ENCODE measurements around the gene UNC5C. TPM values are rescaled to one million over a fixed set of nuclear protein-coding genes. Genes with fewer than 3 reads are reported as not detected.

UNC5C gene
- total RNA-seq, 1 experiment from 2014 or later: 8.2 TPM

- ATAC-seq (no peak), DNase-seq (ENCODE audit: low read depth, low spot score) (no peak)
- TF ChIP-seq, protein P1, sequence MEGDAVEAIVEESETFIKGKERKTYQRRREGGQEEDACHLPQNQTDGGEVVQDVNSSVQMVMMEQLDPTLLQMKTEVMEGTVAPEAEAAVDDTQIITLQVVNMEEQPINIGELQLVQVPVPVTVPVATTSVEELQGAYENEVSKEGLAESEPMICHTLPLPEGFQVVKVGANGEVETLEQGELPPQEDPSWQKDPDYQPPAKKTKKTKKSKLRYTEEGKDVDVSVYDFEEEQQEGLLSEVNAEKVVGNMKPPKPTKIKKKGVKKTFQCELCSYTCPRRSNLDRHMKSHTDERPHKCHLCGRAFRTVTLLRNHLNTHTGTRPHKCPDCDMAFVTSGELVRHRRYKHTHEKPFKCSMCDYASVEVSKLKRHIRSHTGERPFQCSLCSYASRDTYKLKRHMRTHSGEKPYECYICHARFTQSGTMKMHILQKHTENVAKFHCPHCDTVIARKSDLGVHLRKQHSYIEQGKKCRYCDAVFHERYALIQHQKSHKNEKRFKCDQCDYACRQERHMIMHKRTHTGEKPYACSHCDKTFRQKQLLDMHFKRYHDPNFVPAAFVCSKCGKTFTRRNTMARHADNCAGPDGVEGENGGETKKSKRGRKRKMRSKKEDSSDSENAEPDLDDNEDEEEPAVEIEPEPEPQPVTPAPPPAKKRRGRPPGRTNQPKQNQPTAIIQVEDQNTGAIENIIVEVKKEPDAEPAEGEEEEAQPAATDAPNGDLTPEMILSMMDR (IDR thresholded peaks at IDR 0.05): no peak
- no peak for TF ChIP-seq POLR2AphosphoS5 (IDR thresholded peaks at IDR 0.05; ENCODE audit: low read depth, low read length)
- TF ChIP-seq REST (IDR thresholded peaks at IDR 0.05; ENCODE audit: insufficient read depth in 1 of 2, low read depth in 2 of 2, low read length in 1 of 2): no peak
- no peak for TF ChIP-seq SIN3A (IDR thresholded peaks at IDR 0.05; ENCODE audit: borderline replicate concordance, insufficient read depth, low read depth, low read length)
- no peak for TF ChIP-seq TCF7L2 (IDR thresholded peaks at IDR 0.05; ENCODE audit: low read depth, low read length)
- H3K4me3 ChIP-seq (ENCODE audit: low read depth in 2 of 2, low read length in 2 of 2): no peak overlapping the region
- in situ Hi-C loops (cut with HindIII; ENCODE audit: low pct_unique_long_range_greater_than_20kb, low sequenced_read_pairs) (no loop called here), intact Hi-C loops (cut with micrococcal nuclease; ENCODE audit: unreplicated experiment) (no loop called here)
- no peaks in the 10 kb centered on the region for H3K36me3 ChIP-seq (ENCODE audit: control insufficient read depth, insufficient read depth, low read length)
- H3K4me1 ChIP-seq (ENCODE audit: control insufficient read depth, insufficient read depth, low read length): no peaks in the 10 kb centered on the region
- no peaks in the 10 kb centered on the region for H3K27me3 ChIP-seq (ENCODE audit: control insufficient read depth, insufficient read depth, low read length)
- ChIA-PET POLR2A (interaction anchor here (0.6 kb wide), 1 partner anchor 971 kb away, joined by 4 read pairs; no protein-coding TSS in a partner anchor), CTCF (interaction anchor here (0.7 kb wide), 1 partner anchor 1512 kb away, joined by 4 read pairs; no protein-coding TSS in a partner anchor)
- no peaks in the 10 kb centered on the region for H3K9me3 ChIP-seq (ENCODE audit: control insufficient read depth, insufficient read depth, low read depth, low read length)
- no TSS peak for BruUV-seq (replicated peaks)
- H3K27ac ChIP-seq (ENCODE audit: low read length): no peak overlapping the region
Measured at GRCh38 chr4:95216636-95217035, 332.1 kb downstream of the UNC5C start.

DNA sequence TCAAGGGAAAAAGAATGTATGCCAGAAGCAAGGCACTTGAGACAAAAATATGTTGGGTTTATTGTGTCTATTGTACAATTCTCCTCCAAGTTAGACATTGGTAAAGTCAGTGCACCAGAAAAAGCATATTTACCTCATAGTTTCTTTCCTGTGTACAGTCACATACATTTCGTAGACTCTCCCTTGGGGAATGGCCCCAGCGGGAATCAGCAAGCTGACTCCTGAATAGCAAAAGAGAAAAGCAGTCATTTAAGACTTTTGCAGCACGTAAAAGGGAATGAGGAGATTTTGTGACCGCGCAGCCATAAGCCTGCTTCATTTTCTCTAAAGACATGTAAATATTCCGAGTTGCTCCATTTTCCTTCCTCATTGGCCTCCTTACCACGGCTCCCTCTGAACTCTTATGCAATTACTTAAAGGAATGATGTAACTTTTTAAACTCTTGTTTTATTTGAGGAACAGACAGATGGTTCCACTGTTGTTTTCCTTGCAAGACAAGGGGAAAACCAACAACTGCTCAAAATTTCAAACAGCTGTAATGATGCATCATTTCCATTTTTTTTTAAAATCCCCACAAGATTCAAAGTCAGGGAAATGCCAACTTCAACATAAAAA is 332.7 kb downstream of the UNC5C start:
- CTCF ChIA-PET: interaction anchor here (0.7 kb wide), 1 partner anchor 1513 kb away, joined by 4 read pairs; no protein-coding TSS in a partner anchor
- Histone ChIP-seq H3K27me3 (ENCODE audit: control insufficient read depth, insufficient read depth, low read length) (no peaks in the 10 kb centered on the region), H3K27ac (ENCODE audit: low read length) (no peak overlapping the region), H3K4me1 (ENCODE audit: control insufficient read depth, insufficient read depth, low read length) (no peaks in the 10 kb centered on the region), H3K4me3 (ENCODE audit: low read depth in 2 of 2, low read length in 2 of 2) (no peak overlapping the region), H3K9me3 (ENCODE audit: control insufficient read depth, insufficient read depth, low read depth, low read length) (no peaks in the 10 kb centered on the region), H3K36me3 (ENCODE audit: control insufficient read depth, insufficient read depth, low read length) (no peaks in the 10 kb centered on the region)
- no peak for DNase-seq (ENCODE audit: low read depth, low spot score)
- no TSS peak for BruUV-seq (replicated peaks)
- POLR2A ChIA-PET: interaction anchor here (0.6 kb wide), 1 partner anchor 971 kb away, joined by 4 read pairs; no protein-coding TSS in a partner anchor
- no peak for ATAC-seq
- in situ Hi-C loops (cut with HindIII; ENCODE audit: low pct_unique_long_range_greater_than_20kb, low sequenced_read_pairs) (no loop called here), intact Hi-C loops (cut with micrococcal nuclease; ENCODE audit: unreplicated experiment) (no loop called here)
- no peak for TF ChIP-seq SIN3A (IDR thresholded peaks at IDR 0.05; ENCODE audit: borderline replicate concordance, insufficient read depth, low read depth, low read length)
- TF ChIP-seq POLR2AphosphoS5 (IDR thresholded peaks at IDR 0.05; ENCODE audit: low read depth, low read length): no peak
- TF ChIP-seq, protein P1 (IDR thresholded peaks at IDR 0.05): no peak
- TF ChIP-seq TCF7L2 (IDR thresholded peaks at IDR 0.05; ENCODE audit: low read depth, low read length): no peak
- TF ChIP-seq REST (IDR thresholded peaks at IDR 0.05; ENCODE audit: insufficient read depth in 1 of 2, low read depth in 2 of 2, low read length in 1 of 2): no peak

Measured in Panc1 (cell line).